Measurements from ENCODE around the gene RAPH1.
"Not testable (repeated sequence)": the region's sequence is repeated elsewhere in the genome, so short reads cannot be mapped to it uniquely, and the experiment has no call there.

The RAPH1 gene

DNA sequence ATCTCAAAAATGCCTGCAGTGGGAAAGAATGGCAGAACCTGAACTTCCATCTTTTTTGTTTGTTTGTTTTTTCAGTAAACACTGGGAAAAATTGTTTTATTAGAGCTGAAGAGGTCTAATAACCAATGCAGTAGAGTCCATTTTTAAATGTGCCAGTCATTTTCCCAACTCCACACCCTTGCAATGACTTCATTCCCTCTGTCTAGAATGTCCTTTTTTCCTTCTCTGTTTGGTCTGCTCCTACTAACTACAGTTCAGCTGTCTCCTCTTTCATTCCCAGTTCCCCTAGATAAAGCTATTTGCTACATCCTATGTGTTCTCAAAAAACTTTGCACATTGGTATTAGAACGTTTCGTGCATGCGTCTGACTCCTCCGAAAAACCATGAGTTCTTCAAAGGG, 9.3 kb upstream of the RAPH1 start:
- no peak for DNase-seq (ENCODE audit: low read depth)

DNA sequence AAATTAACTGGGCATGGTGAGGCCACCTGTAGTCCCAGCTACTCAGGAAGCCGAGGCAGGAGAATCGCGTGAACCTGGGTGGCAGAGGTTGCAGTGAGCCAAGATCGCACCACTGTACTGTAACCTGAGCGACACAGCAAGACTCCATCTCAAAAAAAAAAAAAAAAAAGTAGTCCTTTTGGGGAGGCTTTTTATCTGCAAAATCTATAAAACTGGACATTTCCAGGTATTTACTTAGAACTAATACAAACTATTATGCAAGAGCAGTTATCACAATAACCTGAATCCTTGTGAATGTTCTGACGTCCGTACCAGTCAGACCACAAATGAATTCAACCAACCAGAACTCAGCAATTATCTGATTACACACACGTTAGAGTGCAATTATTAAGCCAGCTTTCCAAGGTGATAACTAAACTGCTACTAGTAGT, 8.8 kb upstream of the RAPH1 start:
- no peak for DNase-seq (ENCODE audit: low read depth)

DNA sequence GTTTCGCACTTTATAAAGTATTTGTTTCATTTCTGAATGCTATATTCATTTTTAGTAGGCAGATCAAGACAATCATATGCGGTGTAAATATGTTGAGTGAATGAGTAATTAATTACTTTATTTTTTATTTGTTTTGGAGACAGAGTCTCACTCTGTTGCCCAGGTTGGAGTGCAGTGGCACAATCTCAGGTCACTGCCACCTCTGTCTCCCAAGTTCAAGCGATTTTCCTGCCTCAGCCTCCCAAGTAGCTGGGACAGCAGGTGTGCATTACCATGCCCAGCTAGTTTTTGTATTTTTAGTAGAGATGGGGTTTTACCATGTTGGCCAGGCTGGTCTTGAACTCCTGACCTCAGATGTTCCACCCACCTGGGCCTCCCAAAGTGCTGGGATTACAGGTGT, 5.5 kb upstream of the RAPH1 start:
- not testable (repeated sequence) for DNase-seq (ENCODE audit: low read depth)

DNA sequence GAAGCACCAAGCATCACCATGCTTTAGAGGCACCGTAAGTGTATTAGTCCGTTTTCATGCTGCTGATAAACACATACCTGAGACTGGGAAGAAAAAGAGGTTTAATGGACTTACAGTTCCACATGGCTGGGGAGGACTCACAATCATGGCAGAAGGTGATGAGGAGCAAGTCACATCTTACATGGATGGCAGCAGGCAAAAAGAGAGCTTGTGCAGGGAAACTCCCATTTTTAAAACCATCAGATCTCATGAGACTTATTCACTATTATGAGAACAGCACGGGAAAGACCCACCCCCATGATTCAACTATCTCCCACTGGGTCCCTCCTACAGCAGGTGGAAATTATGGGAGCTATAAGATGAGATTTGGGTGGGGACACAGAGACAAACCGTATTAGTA, 3.1 kb upstream of the RAPH1 start:
- not testable (repeated sequence) for DNase-seq (ENCODE audit: low read depth)

DNA sequence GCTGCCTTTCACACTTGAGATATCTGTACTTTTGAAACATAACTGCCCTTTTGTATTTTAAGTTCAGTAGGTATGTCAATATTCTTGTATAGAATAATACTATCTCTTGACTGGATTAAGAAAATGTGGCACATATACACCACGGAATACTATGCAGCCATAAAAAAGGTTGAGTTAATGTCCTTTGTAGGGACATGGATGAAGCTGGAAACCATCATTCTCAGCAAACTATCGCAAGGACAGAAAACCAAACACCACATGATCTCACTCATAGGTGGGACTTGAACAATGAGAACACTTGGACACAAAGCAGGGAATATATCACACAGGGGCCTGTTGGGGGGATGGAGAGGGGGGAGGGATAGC, 1.5 kb upstream of the RAPH1 start:
- DNase-seq (ENCODE audit: low read depth) = not testable (repeated sequence)

DNA sequence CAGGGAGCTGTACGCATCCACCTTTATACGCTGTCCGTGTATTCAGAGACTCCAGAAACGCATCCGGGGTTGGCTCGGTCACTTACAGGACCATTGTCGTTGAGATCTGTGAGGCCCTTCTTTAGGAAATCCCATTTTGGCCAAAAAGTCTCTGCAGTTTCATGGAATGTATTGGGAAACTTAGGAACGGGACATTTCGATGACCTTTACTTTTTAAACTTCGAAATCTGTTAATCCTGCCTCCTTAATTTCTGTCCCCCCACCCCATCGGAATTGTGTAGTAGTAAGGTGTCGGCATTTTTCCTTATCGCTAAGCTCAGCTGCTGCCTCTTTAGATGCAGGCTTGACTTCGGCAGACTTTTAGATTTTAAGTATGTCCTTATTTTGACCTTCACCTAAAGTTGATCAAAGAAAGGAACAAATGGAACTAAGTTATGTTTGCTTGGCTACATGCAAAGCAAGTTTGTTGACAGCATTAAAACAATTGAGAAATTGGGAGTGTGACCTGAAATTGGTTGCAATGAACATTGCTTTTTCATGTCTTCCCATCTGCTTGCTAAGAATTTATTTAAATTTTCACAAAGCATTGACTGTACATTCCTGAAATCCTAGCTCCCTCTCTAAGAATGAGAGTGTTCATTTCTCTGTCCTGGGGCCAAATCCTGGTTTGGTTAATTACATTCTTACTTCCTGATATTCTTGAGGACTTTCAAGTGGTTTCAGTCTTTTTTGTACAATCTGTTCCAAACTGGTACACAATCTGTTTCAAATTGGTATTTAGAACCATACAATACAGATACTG, 884 bp upstream of the RAPH1 start:
- DNase-seq (ENCODE audit: low read depth) = no peak

DNA sequence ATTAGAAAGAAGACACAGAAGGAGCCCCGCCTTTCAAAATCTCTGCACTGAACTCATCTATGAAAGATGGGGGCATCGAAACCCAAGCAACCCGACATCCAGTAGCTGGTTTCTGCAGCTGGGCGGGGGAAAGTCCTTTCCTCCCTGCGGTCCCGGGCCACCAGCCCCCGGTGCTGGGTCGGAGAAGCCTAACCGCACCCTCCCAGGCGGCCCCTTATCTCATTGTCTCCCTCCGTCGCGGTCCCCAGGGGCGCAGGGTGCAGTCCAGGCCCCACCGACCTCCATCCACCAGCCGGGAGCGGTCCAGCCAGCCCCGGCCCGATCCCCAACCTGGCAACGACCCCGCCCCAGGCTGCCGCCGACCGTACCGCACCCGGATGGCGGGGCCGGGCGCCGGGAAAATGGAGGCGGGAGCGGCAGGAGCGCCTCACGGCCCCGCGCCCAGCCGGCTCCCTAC, 452 bp downstream of the RAPH1 start:
- no peak for DNase-seq (ENCODE audit: low read depth)

DNA sequence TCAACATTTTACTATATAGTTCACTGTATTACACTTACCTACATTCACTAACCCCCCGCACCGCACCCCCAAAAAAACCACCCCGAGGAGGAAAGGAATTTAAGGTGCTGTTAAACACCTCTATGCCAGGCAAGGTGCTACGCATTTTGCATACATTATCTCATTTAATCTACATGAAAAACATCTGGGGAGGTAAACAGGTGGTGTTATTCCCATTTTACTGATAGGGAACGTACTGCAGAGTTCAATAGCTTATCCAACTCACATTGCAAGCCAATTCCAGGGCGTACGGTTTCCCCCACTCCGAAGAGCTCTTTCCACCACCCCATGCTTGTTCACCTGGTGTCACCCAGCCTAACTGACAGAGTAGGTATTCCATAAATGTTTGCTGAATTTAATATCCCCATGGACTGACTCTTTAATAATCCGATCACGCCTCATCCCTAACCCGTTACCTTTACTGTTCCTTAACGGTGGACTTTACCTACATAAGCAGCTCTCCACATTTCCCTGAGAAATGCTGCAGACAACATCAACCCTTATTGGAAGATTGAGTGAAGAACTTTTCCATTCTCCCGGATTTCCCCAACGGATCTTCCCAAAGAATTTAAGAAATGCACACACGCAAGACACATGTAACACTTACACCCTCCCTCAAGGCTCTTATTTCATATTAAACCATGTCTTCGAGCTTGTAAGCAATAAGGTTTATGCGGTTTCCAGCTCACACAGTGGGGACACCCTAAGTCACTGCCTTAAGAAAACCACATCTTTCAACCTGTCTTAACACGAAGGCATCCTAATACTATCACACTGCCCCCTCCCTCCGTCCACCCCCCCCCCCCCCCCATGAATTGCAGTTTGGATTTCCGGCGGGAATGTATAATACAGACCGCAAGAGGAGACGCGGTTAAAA, 1.2 kb downstream of the RAPH1 start:
- no peak for DNase-seq (ENCODE audit: low read depth)

DNA sequence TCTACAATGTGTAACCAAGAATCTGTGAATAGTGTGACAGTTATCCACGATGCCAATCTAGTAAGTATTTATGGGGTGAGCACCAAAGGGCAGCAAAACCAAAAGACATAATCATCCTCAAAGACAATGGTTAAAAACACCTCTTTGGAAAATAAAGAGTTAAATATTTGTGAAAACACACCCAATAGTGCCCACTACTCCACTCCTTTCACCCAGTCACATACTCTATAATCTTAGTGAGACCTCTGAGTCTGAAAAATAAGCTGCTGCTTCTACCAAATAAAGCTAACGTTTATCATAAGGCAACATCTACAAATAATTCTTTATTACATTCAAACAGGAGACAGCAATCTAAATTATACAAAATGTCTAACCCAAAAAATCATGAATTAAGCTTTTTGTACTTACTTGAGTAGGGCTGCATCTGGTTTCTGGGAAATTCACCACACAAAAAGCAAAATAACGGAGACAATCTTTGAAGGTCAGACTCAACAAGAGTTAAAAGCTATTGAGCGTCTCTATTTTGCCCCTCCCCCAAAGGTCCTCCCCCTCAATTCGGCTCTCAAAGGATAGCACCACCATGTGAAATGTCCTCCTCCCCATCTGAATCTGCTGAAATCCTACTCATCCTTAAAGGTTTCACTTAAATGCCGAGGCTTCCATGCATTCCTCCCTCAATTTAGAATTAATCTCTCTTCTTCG, 2.0 kb downstream of the RAPH1 start:
- DNase-seq (ENCODE audit: low read depth) = no peak

DNA sequence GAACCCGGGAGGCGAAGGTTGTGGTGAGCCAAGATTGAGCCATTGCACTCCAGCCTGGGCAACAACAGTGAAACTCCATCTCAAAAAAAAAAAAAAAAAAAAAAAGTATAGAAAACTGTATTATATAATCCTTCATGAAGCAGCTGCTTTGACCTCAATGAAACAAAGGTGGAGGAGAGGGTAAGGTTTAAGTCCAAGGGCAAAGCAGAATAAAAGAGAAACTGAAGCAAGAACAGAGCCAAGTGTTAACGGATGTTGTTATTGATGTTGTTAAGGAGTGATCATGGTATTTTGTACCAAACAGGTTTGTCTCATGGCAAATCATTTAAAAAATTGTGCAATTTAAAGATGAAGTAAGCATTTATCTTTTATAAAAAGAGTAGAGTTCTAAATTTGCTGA, 7.4 kb downstream of the RAPH1 start:
- DNase-seq (ENCODE audit: low read depth) = no peak

DNA sequence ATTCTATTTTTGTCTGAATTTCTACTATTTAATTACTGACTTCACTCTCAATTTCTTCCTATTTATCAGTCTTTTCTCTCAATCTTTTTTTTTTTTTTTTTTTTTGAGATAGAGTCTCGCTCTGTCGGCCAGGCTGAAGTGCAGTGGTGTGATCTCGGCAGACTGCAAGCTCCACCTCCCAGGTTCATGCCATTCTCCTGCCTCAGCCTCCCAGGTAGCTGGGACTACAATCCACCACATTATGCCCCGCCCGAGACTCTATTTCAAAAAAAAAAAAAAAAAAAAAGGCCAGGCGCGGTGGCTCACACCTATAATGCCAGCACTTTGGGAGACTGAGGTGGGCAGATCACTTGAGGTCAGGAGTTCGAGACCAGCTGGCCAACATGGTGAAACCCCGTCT, 21.8 kb downstream of the RAPH1 start:
- DNase-seq (ENCODE audit: low read depth) = not testable (repeated sequence)

DNA sequence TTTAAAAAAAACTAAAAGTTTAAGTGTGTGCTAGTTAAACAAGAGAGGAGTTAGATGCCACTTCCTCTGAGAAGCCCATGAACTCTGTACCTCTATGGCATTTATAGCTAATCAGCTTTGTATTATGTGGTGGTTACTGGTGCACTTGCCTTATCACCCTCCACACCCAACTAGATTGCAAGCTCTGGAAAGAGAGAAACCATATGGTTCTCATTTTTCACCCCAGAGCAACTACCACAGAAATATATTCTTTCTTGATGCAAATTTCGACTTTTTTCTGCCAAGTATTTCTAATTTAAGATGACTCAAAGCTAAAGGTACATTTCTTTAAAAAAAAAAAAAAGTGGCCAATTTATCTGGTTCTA, 24.2 kb downstream of the RAPH1 start:
- DNase-seq (ENCODE audit: low read depth) = no peak

DNA sequence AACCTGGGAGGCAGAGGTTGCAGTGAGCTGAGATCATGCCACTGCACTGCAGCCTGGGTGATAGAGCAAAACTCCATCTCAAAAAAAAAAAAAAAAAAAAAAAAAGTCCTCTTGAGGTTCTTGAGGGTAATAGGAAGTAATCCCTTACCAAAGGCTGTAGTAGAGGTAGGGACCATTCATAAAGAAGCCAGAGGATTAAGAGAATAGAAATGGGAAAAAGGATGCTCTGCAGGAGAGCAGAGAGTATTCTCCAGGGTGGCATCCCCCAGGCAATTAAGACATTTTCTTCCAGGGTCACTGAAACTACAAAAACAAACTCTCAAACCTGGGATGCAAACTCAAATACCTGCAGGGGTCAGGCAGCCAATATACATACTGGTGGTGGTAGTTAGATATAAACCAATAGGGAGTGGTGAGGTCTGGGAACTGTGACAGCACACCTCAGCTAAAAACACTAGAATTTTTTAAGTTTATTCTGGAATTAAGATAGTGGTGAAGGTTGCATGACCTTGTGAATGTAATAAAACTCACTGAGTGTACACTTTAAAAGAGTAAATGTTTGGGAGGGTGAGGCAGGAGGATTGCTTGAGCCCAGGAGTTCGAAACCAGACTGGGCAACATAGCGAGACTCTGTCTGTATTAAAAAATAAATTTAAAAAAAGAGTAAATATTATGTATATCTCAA, 24.7 kb downstream of the RAPH1 start:
- no peak for DNase-seq (ENCODE audit: low read depth)

DNA sequence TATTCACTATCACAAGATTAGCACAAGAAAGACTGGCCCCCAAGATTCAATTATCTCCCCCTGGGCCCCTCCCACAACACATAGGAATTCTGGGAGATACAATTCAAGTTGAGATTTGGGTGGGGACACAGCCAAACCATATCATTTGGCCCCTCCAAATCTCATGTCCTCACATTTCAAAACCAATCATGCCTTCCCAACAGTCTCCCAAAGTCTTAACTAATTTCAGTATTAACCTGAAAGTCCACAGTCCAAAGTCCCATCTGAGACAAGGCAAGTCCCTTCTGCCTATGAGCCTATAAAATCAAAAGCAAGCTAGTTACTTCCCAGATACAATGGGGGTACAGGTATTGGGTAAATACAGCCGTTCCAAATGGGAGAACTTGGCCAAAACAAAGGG, 31.6 kb downstream of the RAPH1 start:
- not testable (repeated sequence) for DNase-seq (ENCODE audit: low read depth)

DNA sequence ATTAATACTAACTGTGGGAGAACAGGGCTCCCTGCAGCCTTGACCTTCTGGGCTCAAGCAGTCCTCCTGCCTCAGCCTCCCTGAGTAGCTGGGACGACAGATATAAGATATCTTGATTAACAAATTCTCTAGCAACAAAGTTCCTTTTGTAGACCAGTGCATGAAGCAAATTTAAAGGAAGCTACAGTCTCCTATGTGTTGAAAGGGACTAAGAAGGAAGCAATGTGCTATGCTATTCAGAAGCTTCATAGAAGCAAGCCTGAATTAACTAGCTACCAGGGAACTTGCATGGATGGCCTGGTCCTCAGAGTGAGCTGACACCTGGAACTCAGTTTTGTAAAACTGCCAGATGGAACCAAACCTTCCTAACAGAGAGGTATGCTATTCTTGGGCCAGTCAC, 33.2 kb downstream of the RAPH1 start:
- DNase-seq (ENCODE audit: low read depth) = no peak

DNA sequence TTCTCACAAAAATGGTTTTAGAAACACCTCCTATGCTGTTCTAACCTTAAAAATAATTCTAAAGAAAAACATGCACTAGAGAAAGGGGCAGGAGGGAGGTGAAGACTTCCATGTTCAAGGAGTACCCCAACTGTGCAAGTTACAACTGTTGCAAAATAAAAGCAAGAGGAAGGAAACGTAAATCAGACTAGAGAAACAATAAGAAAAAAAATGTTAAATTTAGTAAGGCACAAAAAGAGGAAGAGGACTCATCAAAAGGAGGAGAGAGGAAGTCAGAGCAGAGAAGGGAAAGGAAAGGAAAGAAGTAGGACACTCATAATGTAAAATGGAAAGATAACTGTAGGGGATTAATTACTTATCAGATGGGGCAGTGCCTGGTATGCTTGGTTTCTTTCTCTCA, 34.1 kb downstream of the RAPH1 start:
- DNase-seq (ENCODE audit: low read depth) = no peak

DNA sequence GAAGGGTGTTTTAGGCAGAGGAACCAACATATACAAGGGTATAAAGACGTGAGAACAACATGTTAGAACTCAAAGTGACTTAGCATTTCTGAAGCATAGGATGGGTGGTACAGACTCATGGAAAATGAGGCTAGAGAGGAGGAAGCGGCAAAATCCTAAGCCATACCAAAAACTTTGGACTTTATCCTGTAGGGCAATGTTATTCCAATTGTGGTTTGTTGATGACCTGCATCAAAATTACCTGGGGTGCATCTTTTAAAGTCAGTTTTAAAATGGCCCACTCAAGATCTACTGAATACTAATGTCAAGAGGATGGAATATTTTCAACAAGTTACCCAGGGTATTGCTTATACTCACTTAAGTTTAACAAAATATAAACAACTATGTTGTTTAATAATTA, 34.8 kb downstream of the RAPH1 start:
- DNase-seq (ENCODE audit: low read depth) = no peak

DNA sequence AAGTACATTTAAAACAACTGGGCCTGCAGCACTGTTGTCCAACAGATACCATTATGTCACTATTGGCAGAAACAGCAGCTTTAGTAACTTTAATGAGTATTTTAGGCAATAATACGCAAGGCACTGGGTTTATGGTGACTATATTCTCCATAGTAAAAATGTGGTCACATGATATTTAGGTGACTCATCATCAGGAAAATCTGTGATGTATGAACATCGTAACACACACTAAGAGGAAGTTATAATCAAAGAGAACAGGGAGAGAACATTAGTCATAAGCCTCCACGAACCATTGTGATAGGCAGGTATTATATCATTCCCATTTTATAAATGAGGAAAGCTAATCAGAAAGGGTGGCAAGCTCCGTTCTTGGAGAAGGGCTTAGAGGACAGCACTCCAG, 36.9 kb downstream of the RAPH1 start:
- DNase-seq (ENCODE audit: low read depth) = no peak

DNA sequence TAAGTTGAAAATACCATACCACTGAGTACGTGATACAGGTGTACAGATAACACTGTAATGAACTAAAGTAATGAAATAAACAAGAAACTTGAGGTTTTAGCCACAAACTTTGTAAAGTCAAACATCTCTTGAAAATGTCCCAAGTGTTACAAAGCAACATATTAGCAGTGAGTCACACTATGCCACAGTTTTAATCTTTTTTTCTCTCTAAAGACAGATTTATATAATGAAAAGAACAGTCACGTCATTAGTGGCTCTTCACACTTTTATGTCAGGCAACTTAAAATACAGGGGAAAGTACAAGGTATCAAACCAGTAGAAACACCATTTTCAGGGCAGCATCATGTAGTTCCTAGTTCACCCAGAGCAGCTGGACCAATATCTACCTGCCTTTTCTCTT, 42.1 kb downstream of the RAPH1 start:
- DNase-seq (ENCODE audit: low read depth) = no peak

DNA sequence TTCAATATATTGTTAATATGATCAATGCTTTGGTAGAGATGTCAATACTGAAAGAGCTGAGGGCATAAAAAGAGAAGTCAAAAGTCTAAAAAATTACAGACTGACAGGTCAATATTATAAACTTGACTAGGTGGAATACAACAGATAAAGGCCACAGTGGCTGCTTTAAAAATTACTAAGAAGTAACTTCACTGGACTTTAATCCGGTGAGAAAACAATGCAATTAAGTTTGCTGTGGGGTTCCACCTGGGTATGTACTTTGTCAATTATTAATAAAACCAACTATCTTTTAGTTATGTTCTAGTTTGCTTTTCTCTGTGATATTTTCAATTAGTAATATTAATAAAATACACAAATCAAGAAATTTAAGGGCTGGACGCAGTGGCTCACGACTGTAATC, 44.7 kb downstream of the RAPH1 start:
- no peak for DNase-seq (ENCODE audit: low read depth)

DNA sequence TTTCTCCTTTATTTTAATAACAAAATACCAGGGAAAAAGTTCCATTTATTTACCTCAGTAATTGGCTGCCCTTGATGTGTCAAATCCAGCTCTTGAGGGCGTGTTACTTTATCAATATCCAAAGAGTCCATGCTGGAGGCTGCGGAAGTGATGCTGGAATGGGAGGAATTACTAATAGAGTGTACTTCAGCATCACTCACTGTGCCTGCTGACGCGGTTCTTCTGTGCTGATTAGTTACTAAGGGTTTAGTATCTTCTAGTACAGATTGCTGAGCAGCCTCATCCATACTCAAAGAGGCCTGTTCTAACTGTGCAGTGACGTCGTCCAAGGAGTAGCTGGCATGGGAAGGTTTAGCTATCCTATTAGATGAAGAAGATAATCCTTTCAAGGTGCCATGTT, 45.6 kb downstream of the RAPH1 start:
- no peak for DNase-seq (ENCODE audit: low read depth)
